GM18861 (cell line): ENCODE data around the gene LRRFIP1.
"Not testable (repeated sequence)": the region's sequence is repeated elsewhere in the genome, so short reads cannot be mapped to it uniquely, and the experiment has no call there.

Experiments used
- ATAC-seq: cut with Tn5 transposase; IDR thresholded peaks from one replicate; pipeline ENCODE4 v1.9.1; 2021; ENCODE audit not compliant: unreplicated experiment

Gene LRRFIP1

DNA sequence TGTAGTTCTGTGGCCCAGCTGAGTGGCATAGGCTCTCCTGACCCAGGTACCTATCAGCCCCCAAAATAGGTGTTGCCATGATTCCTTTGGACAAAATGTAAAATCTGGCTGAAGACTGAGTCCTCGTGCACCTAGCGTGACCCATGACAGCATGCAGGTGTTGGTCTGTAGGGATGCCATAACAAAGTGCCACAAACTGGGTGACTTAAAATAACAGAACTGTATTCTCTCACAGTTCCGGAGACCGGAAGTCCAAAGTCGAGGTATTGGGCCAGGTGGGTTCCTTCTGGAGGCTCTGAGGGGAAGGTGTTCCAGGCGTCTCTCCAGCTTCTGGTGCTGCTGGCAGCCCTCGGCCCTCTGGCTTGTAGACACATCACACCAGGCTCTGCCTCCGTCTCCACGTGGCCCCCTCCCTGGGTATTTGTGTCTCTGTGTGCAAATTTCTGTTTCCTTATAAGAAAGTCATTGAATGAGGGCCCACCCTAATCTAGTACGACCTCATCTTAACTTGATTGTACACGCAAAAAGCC, 34.5 kb downstream of the LRRFIP1 start:
- ATAC-seq: no peak

DNA sequence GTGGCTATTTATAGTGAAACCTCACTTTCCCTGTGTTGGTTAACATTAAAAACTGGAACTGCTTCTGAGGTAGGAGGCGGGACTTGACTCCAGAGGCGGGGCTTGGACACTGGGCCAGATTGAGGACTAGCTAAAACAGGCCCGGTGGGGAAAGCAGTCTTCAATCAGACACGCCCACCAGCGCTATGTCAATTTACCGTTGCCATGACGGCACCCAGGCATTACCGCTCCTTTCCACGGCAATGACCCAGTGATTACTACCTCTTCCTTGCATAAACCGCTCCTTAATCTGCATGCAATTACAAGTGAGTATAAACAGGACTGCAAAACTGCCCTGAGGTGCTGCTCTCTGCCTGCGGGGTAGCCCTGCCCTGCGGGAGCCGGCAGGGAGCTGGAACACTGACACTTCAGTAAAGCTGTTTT, 35.3 kb downstream of the LRRFIP1 start:
- ATAC-seq: no peak

DNA sequence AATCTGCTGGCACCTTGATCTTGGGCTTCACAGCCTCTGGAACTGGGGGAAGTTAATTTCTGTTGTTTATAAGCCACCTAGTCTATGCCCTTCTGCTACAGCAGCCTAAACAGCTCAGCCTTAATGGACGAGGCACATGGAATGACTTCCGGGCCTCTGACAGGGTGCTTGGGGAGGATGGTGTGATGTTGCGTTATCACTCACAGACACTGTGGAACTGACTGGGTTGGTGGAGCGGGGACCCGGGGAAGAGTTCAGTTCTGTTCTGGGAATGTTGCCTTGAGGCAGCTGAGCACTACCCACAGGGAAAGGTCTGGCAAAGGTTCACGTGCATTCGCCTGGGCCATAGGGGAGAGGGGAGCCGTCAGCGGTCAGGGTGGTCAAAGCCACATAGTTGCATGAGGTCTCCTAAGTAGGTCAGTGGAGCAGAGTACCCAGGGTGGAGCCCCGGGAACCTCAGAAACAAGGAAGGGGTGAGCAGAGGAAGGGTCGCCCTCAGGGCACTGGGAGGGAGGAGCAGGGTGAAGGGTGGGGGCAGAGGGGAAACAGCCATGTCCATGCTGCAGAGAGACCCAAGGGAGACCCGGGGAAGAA, 36.2 kb downstream of the LRRFIP1 start:
- no peak for ATAC-seq

DNA sequence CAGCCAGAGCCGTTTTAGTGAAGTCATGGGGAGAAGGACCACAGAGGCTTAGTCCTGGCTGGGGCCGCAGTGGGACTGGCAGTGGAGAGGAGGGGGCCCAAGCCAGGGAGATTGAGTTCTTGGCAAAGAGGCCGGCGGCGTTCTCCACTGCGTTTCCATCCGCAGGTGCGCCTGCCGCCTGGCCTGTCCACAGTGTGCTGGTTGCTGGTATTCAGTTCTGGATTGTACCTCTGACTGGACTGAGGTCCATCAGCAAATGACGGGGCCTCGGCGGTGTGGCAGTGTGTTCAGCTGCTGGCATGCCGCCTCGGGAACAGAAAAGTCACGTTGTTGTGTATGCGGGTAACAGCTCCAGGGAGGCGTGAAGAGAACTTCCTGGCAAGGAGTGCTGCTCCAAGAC, 36.8 kb downstream of the LRRFIP1 start:
- no peak for ATAC-seq

DNA sequence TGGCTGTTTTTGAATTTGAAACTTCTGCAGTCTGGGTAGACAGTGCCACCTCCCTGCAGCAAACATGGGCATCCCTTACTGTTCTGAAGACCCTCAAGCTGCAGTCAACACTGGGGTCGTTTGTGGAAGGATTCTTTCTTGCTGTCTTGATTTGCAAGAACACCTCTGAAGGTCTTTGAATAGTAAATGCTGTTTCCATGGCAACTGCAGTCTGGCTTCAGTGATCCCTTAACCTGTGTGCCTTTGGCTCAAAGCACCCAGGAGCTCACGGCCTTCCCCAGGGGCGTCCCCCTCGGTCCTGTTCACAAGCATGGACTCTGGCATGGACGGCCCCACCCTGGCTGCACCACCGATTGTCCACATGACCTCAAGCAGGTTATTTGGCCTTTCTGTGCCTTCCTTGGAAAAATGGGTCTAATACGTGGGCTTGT, 38.3 kb downstream of the LRRFIP1 start:
- ATAC-seq: no peak

DNA sequence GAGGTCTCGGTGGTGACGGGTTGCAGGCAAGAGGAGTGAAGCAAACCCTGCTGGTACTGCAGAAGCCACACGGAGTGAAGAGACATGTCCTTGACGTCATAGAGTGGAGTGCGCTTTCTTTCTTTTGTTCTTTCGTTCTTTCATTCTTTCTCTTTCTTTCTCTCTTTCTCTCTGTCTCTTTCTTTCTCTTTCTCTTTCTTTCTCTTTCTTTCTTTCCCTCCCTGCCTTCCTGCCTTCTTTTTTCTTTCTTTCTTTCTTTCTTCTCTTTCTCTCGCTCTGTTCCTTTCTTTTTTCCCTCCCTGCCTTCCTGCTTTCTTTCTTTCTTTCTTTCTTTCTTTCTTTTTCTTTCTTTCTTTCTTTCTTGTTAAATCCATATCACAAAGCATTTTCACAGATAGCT, 39.2 kb downstream of the LRRFIP1 start:
- no peak for ATAC-seq

DNA sequence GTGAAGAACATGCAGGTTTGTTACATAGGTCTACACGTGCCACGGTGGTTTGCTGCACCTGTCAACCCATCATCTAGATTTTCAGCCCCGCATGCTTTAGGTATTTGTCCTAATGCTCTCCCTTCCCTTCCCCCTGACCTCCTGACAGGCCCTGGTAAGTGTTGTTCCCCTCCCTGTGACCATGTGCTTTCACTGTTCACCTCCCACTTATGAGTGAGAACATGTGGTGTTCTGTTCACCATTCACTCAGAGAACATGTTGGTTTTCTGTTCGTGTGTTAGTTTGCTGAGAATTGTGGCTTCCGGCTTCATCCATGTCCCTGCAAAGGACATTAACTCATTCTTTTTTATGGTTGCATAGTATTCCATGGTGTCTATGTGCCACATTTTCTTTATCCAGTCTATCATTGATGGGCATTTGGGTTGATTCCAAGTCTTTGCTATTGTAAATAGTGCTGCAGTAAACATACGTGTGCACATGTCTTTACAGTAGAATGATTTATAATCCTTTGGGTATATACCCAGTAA, 39.7 kb downstream of the LRRFIP1 start:
- ATAC-seq: not testable (repeated sequence)

DNA sequence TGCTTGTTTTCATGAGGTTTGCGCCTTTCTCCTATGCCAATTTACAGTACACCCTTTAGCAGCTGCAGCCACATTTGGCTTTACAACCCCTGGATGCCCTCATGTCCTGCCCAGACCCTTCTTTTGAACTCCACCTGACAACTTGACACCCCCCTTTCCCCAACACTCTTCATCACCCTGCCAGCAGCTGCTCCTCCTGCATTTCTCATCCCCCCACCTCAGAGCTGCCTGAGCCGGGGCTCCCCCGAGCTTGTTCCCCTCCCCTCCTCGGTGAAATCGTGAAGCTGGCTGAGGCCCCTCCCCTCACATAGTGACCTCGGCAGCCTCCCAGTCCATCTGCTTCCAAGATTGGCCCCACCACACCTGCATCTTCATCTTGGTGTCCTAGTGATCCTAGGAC, 40.5 kb downstream of the LRRFIP1 start:
- ATAC-seq: no peak

DNA sequence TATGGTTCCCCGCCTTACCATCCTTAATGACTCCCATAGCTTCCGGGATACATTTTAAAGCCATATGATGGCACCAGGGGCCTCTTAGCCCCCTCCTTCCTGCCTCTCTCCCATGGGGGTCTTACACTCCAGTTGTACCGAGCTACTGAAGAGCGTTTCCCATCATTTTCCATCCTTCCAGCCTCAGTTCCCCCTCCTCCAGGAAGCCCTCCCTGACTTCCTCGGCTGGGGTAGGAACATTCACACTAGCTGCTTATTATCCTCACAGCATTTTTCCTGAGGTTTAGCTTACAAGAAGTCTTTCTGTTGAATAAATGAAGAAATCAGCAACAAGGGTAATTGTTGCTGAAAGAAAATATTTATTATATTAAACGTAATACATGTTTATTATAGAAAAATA, 41.1 kb downstream of the LRRFIP1 start:
- no peak for ATAC-seq

DNA sequence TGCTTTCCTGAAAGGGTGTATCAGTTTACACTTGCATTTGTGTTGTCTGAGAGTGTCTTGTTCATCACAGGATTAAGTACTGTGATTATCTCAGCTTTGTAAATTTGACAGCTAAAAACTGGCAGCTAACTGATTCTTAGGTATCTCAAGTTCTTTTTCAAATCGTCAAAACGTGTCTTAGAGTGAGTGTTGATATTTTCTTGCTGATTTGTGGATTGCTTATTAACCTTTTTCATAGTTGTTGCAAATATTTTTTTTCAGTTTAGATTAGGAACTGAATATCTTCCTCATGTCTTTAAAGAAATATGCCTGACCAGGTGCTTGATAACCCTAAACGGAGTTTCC, 41.9 kb downstream of the LRRFIP1 start:
- no peak for ATAC-seq

DNA sequence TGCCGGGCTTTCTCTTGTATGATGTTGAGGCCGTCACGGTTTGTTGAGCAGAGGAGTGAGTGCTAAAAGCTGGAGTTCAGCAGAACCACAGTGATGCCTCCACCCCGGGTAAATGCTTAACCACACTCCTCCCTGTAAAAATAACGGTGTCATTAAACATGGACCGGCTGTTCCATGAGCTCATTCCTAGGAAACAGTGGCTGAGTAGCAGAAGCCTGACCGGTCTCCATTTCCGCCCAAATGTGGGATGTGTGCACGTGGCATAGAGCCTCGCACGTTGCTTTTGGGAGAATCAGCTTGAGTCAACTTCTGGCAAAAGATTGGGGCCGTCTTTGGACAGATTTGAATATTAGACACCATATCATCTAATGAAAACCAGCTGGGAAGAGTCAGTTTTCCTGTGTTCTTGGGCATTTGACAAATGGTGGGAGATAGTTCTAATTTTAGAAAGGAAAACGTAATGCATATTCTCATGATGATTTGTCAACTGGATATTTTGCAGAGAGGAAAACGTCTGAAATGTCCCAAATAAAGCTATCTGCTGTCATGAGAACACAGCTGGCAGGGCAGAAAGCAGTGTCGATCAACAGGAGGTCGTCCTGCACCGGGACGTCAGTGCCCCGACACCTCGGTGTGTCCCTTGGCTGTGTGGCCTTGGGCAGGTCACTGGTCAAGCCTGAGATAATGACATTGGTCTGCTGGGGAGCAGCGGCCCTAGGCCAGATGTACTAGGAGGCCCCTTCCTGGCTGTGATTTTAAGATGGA, 42.4 kb downstream of the LRRFIP1 start:
- ATAC-seq: peak; percentile 46

DNA sequence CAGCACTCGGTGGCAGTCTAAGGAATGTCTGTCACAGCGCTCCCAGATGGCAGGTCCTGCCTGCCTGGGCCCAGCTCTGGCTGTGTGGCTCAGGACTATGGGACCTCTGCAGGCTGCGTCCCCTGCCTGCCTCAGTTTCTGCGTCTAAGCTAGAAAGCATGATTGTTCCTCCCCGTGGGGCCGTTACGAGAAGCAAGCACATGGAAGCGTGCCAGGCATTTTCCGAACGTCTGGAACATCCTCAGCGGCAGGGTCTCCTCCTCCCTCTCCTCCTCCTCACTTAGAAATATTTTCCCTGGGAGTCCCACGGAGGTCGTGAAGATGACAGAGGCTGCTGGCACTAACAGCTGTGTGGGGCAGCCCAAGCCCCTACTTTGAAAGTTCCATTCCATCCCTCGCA, 43.3 kb downstream of the LRRFIP1 start:
- no peak for ATAC-seq

DNA sequence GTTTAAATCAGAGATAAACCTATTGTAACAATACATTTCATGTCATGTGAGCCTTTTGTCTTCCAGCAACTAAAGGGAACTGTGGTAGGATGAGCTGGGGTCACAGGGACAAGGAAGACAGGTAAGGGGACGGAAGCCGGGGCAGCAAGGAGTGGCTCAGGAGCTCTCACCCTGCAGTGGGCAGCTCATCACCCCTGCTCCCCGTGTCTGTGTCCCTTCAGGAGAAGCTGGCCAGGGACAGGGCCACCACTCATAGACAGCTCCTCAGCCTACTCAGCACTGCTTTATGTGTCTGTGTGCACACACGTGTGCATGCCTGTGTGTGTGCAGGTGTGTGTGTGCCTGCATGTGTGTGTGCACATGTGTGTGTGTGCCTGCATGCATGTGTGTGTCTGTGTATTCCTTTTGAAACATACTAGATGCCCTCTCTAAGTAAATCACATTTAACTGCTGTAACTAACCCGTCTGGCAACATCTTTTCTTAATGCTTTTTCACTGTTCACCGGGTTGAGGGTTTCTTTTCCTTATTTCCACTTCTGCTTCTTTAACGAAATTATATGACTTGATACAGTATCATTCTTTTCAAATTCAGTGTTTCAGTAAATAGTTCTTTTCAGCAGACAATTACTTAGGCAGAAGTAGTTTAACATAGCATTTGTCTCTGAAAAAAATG, 44.2 kb downstream of the LRRFIP1 start:
- no peak for ATAC-seq

DNA sequence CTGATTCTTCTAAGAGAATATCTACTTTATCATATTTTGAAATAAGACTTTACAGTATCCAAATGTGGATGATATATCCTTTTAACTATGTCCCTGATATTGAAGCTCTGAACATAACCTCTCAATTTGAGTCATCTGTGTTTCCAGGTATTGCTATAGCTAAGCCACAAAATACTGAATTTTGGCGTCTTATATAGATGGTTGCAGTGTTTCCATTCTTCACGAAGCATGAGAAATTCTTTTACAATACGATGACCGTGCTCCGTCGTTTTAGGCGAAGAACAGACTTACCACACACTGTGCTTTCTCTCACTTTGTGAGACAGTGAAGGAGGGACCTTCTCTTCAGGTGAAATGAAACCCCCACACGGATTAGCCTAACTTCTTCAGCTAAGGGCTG, 45.3 kb downstream of the LRRFIP1 start:
- no peak for ATAC-seq

DNA sequence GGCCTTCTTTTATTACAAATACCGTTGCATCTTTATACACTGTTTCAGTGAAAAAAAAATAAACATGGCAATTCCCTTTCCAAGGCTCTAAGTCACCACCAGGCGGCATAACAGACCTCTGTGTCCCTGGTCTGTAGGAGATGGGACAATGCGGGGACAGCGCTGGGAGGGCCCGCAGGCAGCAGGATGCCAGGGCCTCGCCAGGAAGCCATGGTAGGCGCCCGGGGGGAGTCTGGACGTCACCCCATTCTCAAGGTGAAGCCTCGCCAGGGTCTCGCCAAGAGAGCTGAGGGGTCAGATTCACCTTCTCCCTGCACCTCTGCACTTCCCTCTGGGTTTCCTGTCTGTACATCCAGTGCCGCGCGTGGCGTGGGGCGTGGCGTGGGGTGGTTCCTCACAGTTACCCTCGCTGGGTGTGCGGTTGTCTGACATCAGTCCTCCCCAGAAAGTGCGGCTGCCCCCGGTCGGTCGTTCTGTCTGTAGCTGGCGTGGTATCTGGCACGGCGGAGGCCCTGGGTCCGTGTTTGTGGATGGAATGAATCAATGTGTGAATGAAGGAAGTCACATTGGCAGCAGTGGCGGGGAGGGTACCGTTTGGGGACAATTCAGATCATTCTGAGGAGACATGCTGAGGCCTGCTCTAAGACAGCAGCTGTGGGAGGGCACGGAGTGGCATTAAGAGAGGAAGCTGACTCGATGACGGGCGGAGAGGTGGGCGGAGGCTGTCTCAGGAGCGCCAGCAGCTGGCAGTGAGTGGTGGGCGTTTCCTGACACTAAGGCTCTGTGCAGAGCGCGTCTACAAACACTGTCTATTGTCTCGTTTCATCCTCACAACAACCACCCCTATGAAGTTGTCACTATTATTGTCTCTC, 46.0 kb downstream of the LRRFIP1 start:
- peak; percentile 27 for ATAC-seq

DNA sequence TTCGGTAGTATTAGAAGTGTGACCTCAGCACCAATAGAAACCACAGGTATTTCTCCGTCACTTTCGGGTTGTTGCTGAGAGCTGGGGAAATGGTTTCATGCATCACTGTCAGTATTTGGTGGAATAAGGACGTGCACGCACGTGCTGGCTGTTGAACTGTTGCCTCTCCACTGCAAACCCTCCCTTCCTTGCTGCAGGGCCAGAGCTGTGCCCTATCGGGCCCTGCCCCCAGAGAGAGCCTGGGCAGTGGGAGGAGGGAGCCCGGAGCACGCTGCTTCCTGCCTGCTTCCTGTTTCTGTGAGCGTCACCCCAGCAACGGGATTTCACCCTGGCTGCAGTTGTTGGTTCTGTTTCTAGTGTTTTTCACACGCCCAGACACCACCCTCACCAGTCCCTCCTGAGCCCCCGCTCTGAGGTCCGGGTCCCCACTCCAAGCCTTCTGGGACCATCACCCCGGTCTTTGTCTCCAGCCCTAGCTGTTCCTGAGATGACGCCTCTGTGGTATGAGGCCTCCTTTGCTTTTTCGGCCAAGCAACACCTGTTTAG, 47.4 kb downstream of the LRRFIP1 start:
- peak; percentile 75 for ATAC-seq

DNA sequence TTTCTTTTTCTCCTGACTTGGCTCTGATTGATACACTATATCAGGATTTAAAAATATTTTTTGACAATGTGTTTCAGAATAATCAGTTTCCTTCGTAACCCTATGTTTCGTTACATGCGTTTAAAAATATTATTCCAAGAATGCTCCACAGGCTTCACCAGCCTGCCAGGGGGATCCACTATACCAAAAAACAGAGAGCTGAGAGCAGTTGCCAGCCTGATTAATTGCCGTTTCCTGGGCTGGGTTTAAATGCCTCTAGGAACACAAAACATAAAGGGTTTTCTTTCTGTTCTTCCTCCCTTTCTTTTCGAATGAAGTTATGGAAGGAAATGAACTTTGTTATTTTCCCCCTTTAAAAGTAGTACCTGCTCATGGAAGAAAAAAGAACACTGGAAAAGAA, 47.9 kb downstream of the LRRFIP1 start:
- no peak for ATAC-seq

DNA sequence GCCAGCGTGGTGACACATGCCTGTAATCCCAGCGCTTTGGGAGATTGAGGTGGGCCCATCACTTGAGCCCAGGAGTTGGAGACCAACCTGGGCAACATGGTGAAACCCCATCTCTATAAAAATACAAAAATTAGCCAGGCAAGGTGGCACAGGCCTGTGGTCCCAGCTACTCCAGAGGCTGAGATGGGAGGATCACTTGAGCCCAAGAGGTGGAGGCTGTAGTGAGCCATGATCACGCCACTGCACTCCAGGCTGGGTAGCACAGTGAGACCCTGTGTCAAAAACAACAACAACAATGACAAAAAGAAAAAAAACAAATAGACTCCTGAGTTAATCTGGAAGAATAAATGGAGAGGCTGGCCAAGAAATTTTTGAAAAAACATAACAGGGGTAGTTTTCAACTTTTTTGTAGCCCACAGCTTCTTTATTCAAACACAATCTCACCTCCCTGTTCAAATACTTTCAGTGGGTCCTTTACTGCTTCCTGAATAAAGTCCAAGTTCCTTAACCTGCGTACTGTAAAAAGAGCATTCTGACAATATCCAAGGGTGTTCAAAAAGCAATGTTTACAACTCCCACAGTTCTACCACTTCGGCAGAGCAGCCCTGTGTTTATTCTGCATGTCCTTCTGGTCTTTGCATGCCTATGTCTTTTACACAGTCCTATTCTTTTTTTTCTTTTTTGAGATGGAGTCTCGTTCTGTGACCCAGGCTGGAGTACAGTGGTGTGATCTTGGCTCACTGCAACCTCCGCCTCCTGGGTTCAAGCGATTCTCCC, 53.5 kb downstream of the LRRFIP1 start:
- no peak for ATAC-seq

DNA sequence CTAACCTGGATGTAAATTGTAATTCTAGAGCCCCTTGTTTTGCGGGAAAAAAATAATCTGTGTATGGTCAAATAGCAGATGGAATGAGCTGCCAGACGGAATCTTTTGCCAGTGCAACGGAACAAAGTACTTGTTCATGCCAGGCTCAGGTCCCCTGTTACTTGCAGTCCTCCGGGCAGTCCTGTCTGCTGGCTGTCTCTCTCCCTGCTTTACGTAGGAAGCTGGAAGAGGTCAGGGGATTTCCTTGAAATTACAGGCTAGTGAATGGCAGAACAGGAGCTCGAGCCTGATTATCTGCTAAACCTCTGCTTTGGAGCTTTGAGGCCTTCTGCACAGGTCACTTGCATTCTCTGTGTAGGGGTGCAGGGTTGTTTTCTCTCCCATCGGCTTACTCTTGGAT, 54.8 kb downstream of the LRRFIP1 start:
- no peak for ATAC-seq
